WTC11 (cell line): ENCODE measurements around the gene PKHD1.

ENCODE experiments used
- AFF4 ChIP-seq: sonication (generic); formaldehyde crosslinking; IDR thresholded peaks from 2 replicates; pipeline ENCODE4 v1.8.1; 2023; ENCODE audit warnings: mild to moderate bottlenecking, missing genetic modification reagents, borderline replicate concordance
- CREB1 ChIP-seq: sonication (generic); formaldehyde crosslinking; IDR thresholded peaks from 2 replicates; pipeline ENCODE4 v1.8.0; 2023; ENCODE audit warnings: mild to moderate bottlenecking, missing genetic modification reagents
- CREM ChIP-seq: sonication (generic); formaldehyde crosslinking; IDR thresholded peaks from 2 replicates; pipeline ENCODE4 v1.8.1; 2022; ENCODE audit warnings: mild to moderate bottlenecking, missing genetic modification reagents, moderate library complexity
- CTCF ChIP-seq: fragments of 200-600 bp; IDR thresholded peaks from 2 replicates; pipeline ENCODE4 v1.8.0; 2022; ENCODE audit warnings: antibody characterized with exemption
- ETV6 ChIP-seq: sonication (generic); formaldehyde crosslinking; IDR thresholded peaks from 2 replicates; pipeline ENCODE4 v1.8.1; 2022; ENCODE audit warnings: mild to moderate bottlenecking, missing genetic modification reagents
- GRHL2 ChIP-seq: fragments of 250-450 bp; sonication (Bioruptor Pico); IDR thresholded peaks from 2 replicates; pipeline ENCODE4 v1.8.0; 2022; ENCODE audit warnings: mild to moderate bottlenecking, moderate library complexity; ENCODE audit not compliant: insufficient replicate concordance, severe bottlenecking
- NFE2L1 ChIP-seq: sonication (generic); formaldehyde crosslinking; IDR thresholded peaks from 2 replicates; pipeline ENCODE4 v1.8.1; 2023; ENCODE audit warnings: missing genetic modification reagents
- NFYB ChIP-seq: sonication (generic); formaldehyde crosslinking; conservative IDR thresholded peaks from 2 replicates; pipeline ENCODE4 v1.8.0; 2022; ENCODE audit warnings: low read depth, missing genetic modification reagents
- USF1 ChIP-seq: sonication (generic); formaldehyde crosslinking; IDR thresholded peaks from 2 replicates; pipeline ENCODE4 v1.8.0; 2022; ENCODE audit warnings: mild to moderate bottlenecking, missing genetic modification reagents
- USF2 ChIP-seq: sonication (generic); formaldehyde crosslinking; IDR thresholded peaks from 2 replicates; pipeline ENCODE4 v1.8.1; 2023; ENCODE audit warnings: mild to moderate bottlenecking, missing genetic modification reagents, moderate library complexity
- ZNF423 ChIP-seq: fragments of 250-450 bp; sonication (Bioruptor Pico); IDR thresholded peaks from 2 replicates; pipeline ENCODE4 v2.1.2; 2022; ENCODE audit warnings: mild to moderate bottlenecking, moderate library complexity
- TF ChIP-seq, protein P1 (sequence below): sonication (generic); formaldehyde crosslinking; IDR thresholded peaks from 2 replicates; pipeline ENCODE4 v1.8.0; 2023; ENCODE audit warnings: missing genetic modification reagents
- TF ChIP-seq, protein P2 (sequence below): sonication (generic); formaldehyde crosslinking; IDR thresholded peaks from 2 replicates; pipeline ENCODE4 v1.8.1; 2022; ENCODE audit warnings: mild to moderate bottlenecking, moderate library complexity, missing genetic modification reagents
- TF ChIP-seq, protein P3 (sequence below): sonication (generic); formaldehyde crosslinking; IDR thresholded peaks from 2 replicates; pipeline ENCODE4 v1.8.1; 2022; ENCODE audit warnings: mild to moderate bottlenecking, missing genetic modification reagents, moderate library complexity, borderline replicate concordance

DNA sequence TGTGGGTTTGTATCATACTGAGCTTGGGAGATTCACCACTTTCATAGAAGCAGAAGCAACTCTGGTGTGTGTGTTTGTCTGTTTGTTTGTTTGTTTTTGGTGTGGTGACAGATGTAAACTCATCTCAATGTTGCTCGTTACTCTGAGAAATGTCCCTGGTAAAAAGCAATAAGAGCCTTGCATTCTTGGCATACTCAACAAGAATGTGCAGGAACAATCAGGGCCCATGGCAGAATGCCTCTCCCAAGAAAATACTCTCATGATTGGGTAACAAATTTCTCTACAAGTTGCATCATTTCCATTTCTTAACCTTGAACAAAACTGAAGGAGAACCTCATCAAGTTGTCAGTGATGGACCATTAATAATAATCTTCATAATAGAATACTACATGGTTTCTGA lies 43.0 kb upstream of the PKHD1 start:
- TF ChIP-seq, protein P1, sequence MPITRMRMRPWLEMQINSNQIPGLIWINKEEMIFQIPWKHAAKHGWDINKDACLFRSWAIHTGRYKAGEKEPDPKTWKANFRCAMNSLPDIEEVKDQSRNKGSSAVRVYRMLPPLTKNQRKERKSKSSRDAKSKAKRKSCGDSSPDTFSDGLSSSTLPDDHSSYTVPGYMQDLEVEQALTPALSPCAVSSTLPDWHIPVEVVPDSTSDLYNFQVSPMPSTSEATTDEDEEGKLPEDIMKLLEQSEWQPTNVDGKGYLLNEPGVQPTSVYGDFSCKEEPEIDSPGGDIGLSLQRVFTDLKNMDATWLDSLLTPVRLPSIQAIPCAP (CRISPR knock-in tag), result no peak
- TF ChIP-seq CTCF, result no peak
- TF ChIP-seq USF1 (CRISPR knock-in tag), result no peak
- TF ChIP-seq NFYB (CRISPR knock-in tag), result no peak
- no peak for TF ChIP-seq CREM (CRISPR knock-in tag)
- TF ChIP-seq ZNF423 (CRISPR knock-in tag), result no peak
- no peak for TF ChIP-seq NFE2L1 (CRISPR knock-in tag)
- no peak for TF ChIP-seq AFF4
- TF ChIP-seq USF2, result no peak
- no peak for TF ChIP-seq CREB1 (CRISPR knock-in tag)
- no peak for TF ChIP-seq ETV6
- TF ChIP-seq, protein P2, sequence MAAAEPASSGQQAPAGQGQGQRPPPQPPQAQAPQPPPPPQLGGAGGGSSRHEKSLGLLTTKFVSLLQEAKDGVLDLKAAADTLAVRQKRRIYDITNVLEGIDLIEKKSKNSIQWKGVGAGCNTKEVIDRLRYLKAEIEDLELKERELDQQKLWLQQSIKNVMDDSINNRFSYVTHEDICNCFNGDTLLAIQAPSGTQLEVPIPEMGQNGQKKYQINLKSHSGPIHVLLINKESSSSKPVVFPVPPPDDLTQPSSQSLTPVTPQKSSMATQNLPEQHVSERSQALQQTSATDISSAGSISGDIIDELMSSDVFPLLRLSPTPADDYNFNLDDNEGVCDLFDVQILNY (CRISPR knock-in tag), result no peak
- TF ChIP-seq, protein P3, sequence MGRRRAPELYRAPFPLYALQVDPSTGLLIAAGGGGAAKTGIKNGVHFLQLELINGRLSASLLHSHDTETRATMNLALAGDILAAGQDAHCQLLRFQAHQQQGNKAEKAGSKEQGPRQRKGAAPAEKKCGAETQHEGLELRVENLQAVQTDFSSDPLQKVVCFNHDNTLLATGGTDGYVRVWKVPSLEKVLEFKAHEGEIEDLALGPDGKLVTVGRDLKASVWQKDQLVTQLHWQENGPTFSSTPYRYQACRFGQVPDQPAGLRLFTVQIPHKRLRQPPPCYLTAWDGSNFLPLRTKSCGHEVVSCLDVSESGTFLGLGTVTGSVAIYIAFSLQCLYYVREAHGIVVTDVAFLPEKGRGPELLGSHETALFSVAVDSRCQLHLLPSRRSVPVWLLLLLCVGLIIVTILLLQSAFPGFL (CRISPR knock-in tag), result no peak
- no peak for TF ChIP-seq GRHL2 (CRISPR knock-in tag)
